Brain microvascular endothelial cell (primary cell): ENCODE results near the gene FAM135A.
"Not testable (repeated sequence)": the region's sequence is repeated elsewhere in the genome, so short reads cannot be mapped to it uniquely, and the experiment has no call there.

ENCODE experiments used
- DNase-seq: peaks from one replicate; pipeline ENCODE4 v3.0.0-alpha.2; 2020
- H3K27ac ChIP-seq: fragments of 250-450 bp; sonication (Bioruptor Pico); 2 replicates; pipeline ENCODE4 v1.5.1; 2020; ENCODE audit warnings: mild to moderate bottlenecking, moderate library complexity
- H3K27me3 ChIP-seq: fragments of 250-450 bp; sonication (Bioruptor Pico); replicated peaks from 2 replicates; pipeline ENCODE4 v1.5.1; 2020; ENCODE audit warnings: mild to moderate bottlenecking
- H3K36me3 ChIP-seq: fragments of 250-450 bp; sonication (Bioruptor Pico); replicated peaks from 2 replicates; pipeline ENCODE4 v1.5.1; 2020; ENCODE audit warnings: mild to moderate bottlenecking
- H3K4me3 ChIP-seq: 2 replicates; pipeline ENCODE4 v1.5.1; 2011; ENCODE audit warnings: low read depth, mild to moderate bottlenecking, control low read depth, low read length, moderate library complexity
- CTCF ChIP-seq: IDR thresholded peaks from 2 replicates; pipeline ENCODE4 v1.5.1; 2011; ENCODE audit warnings: low read depth, mild to moderate bottlenecking, moderate library complexity, low read length, control low read depth, inconsistent platforms; ENCODE audit errors: missing control alignments
- in situ Hi-C: cut with HindIII; loops from 2 replicates; pipeline ENCODE4 v1.10.0; 2017; ENCODE audit warnings: low sequenced_read_pairs, low pct_ligation_motif_present

The FAM135A gene

GRCh38 chr6:70423189-70424134, 10.2 kb downstream of the FAM135A start:
- TF ChIP-seq CTCF = no peak
- DNase-seq = no peak
- in situ Hi-C loops = no loop called here
- H3K36me3 ChIP-seq = no peaks in the 10 kb centered on the region
- H3K27ac ChIP-seq = no peak overlapping the region
- no peak overlapping the region for H3K4me3 ChIP-seq
- no peaks in the 10 kb centered on the region for H3K27me3 ChIP-seq

- no peak for TF ChIP-seq CTCF
- in situ Hi-C loops = no loop called here
- no peak overlapping the region for H3K27ac ChIP-seq
- no peak for DNase-seq
- no peaks in the 10 kb centered on the region for H3K27me3 ChIP-seq
- no peaks in the 10 kb centered on the region for H3K36me3 ChIP-seq
- no peak overlapping the region for H3K4me3 ChIP-seq
These were observed 11.0 kb downstream of the FAM135A start for GRCh38 chr6:70424291-70424690.

DNA sequence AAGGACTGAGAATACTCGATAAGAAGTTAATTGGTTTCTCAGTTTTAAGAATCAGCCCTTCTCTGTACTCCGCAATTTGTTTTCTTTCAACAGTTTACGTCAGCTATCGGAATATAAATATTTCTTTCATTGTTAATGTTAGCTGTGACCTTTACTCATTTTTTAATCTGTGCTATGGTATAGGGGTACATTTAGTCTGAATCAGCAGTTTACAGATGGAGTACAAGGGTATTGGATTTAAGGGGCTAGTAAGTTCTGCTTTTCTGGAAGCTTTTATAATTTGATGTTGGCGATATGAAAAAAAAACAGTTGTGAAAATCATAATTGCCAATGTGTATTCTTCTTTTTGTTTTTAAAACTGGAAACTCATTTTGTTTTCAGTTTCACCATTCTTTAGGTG, 23.0 kb downstream of the FAM135A start:
- H3K27me3 ChIP-seq = no peaks in the 10 kb centered on the region
- in situ Hi-C loops = no loop called here
- no peaks in the 10 kb centered on the region for H3K36me3 ChIP-seq
- no peak overlapping the region for H3K4me3 ChIP-seq
- no peak for TF ChIP-seq CTCF
- no peak overlapping the region for H3K27ac ChIP-seq
- no peak for DNase-seq

DNA sequence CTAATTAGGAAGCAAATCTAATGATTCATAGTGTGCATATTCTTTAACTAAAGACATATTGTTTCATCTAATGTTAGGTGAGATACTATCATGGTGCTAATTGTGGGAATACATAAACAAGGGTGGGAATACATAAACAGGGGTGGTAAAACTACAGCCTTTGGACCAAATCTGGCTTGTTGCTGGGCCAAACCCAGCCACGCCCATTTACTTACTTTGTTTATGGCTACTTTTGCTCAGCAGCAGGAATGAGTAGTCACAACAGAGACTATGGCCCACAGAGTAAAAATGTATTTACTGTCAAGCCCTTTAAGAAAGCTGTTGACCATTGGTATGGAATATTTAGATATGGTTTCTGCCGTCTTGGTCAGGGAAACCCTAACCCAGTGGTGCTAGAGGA, 31.7 kb downstream of the FAM135A start:
- Histone ChIP-seq H3K27me3 (no peaks in the 10 kb centered on the region), H3K36me3 (no peaks in the 10 kb centered on the region), H3K27ac (no peak overlapping the region), H3K4me3 (no peak overlapping the region)
- no peak for DNase-seq
- TF ChIP-seq CTCF = no peak
- in situ Hi-C loops = no loop called here

DNA sequence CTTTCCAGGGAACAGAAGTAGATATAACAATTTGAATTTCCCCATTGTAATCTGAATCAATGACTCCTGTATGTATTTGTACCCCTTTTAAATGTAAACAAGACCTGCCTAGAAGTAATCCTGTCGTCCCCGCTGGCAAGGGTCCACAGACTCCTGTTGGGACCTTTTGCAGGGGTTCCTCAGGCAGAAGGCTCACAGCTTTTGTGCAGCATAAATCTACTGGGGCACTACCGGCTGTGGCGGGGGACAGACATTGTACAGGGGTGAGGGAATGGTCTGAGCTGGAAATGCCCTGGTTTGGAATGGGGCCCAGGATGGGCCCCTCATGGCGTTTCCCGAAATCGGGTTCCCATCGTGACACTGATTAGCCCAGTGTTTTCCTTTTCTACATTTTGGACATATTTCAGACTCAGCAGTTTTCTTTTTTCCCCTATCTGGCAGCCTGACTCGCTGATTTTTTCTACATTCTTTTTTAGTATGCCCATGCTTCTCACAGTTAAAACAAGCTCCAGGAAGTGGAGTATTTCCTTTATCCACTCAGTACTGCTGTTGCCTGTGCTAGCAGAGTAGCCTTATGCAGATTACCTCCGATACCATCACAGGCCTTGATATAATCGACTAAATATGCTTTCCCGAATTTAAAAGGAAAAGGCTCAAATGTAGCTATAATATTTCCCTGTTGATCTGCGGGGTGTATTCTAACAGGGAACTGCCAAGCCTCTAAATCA, 34.2 kb downstream of the FAM135A start:
- H3K4me3 ChIP-seq, H3K36me3 ChIP-seq, in situ Hi-C loops, H3K27me3 ChIP-seq, DNase-seq, H3K27ac ChIP-seq: not testable (repeated sequence)

DNA sequence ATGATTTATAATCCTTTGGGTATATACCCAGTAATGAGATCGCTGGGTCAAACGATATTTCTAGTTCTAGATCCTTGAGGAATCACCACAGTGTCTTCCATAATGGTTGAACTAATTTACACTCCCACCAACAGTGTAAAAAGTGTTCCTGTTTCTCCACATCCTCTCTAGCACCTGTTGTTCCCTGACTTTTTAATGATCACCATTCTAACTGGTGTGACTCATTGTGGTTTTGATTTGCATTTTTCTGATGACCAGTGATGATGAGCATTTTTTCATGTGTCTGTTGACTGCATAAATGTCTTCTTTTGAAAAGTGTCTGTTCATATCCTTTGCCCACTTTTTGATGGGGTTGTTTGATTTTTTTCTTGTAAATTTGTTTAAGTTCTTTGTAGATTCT, 40.6 kb downstream of the FAM135A start:
- H3K36me3 ChIP-seq, DNase-seq, H3K27me3 ChIP-seq, H3K4me3 ChIP-seq, in situ Hi-C loops, H3K27ac ChIP-seq: not testable (repeated sequence)
